OCI-M1 (cell line): ENCODE data around the gene TMTC4.
"Not testable (repeated sequence)": the region's sequence is repeated elsewhere in the genome, so short reads cannot be mapped to it uniquely, and the experiment has no call there.

ENCODE experiments used
- DNase-seq: peaks from one replicate; lab custom pipeline; 2025; lab: John Stamatoyannopoulos, UW

Gene TMTC4

GRCh38 chr13:100588331-100589177 lies 86.0 kb downstream of the TMTC4 start, which contains the start of gene GGACT:
TSS of gene GGACT (minus strand) at chr13:100588789. CDS start at chr13:100532591, 56,198 bp downstream.
- DNase-seq, result peak; percentile 88

DNA sequence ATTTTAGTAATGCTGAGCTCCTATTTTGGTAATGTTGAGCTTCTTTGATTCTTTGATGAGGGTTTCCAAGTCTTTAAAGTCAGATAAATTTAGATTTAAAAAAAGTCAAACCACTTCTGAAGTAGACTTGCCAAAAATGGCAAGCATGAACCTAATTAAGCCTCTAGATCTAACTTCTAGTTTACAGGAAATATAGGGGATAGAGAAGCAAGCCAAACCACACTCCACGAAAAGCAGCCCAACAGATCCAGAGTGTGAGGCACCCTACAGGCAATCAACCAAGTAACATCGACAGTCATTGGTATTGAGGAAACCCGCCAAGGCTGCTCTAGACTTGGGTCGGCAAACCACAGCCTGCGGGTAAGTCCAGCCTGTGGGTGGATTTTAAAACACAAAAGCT lies 89.7 kb downstream of the TMTC4 start:
- DNase-seq, result no peak

- DNase-seq, result no peak
Measured at GRCh38 chr13:100581504-100581903, 93.1 kb downstream of the TMTC4 start.

DNA sequence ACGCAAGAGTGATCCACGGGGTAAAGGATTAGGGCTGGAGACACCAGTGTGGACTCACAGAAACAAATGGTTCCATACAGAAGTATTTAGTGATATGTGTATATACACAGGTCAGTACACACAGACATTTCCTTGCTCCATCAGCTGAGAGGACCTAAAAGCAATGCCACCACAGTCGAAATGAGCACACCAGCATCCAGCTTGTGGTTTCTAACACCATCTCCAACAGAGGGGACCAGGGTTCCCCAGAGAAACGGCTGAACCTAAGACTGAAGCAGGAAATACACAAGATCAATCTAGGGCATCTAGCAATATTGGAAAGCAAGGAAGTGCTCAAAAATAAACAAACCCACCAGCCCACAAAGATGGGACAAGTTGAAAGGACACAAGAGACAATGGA lies 93.6 kb downstream of the TMTC4 start:
- DNase-seq, result no peak

- DNase-seq, result no peak
Measured at GRCh38 chr13:100580045-100580444, 94.5 kb downstream of the TMTC4 start.

- DNase-seq, result not testable (repeated sequence)
Measured at GRCh38 chr13:100577239-100577638, 97.4 kb downstream of the TMTC4 start.

DNA sequence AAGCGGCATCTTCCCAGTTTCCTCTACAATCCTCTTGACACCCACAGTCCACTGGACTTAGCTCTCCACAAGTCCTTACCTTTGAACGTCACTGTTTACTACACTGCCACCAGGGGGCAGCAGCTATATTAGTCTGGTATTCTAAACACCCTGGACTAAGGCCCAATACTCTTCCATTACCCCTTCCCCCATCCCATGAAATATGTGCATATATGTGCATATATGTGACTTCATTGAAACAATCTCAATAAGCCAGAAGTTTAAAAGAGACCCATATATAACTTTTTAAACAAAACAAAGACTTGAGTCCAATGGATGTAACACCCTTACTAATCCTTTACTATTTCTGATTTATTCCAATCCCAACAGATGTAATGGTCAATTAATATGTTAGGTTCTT lies 101.5 kb downstream of the TMTC4 start:
- peak; percentile 88 for DNase-seq

DNA sequence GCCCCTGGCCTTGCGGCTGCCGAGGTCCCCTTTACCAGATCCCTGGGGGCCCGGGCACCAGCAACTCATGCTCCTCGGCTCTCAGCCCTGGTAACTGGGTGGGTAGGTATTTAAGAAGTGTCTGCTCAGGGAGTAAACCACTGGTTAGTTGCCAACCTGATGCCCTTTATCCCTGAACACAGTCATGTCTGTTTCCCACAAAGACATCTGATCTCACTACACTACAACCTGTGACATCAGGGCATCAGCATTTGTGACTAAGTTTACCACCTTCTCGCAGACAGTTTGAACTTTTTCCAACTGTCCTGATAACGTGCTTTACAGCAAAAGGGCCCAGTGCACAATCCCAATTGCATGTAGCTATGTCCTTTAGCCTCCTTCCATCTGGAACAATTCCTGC lies 108.1 kb downstream of the TMTC4 start:
- no peak for DNase-seq

GRCh38 chr13:100565286-100565685 lies 109.3 kb downstream of the TMTC4 start:
- no peak for DNase-seq

DNA sequence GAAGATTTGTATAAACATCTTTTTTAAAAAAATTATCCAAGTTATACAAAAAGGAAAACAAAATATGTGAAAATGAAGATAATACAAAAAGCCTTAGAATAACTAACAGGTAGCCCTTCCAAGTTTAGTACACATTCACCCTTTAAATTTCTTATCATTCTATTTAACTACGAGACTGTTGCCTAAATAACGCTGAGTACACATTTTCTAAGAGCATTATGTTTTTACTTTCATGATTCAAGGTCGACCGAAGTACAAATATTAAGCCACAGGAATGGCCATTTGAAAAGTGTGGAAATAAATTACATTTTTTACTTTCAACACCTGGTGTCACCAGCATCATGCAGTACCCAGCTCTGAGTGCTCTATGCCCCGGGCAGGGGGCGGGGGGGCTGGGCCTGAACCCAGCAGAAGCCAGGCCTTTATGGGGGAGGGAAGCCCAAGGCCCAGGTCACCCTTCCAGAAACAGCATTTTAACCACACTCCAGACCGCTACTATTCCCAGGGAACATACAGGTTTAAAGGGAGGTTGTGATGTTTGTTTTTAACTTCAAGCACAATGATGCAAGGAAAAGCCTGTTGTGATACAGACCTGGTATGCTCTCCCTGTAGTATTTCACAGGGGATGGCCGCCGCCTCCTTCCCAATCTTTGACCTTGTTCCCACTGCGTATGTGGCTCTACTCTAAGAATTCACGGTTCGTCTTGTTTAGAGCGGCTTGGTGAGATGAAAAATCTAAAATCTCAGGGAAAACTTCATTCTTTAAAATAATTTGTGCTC lies 110.0 kb downstream of the TMTC4 start:
- DNase-seq, result no peak

- DNase-seq, result no peak
Measured at GRCh38 chr13:100563779-100564178, 110.8 kb downstream of the TMTC4 start.

- DNase-seq, result no peak
Measured at GRCh38 chr13:100561599-100562204, 112.9 kb downstream of the TMTC4 start.

DNA sequence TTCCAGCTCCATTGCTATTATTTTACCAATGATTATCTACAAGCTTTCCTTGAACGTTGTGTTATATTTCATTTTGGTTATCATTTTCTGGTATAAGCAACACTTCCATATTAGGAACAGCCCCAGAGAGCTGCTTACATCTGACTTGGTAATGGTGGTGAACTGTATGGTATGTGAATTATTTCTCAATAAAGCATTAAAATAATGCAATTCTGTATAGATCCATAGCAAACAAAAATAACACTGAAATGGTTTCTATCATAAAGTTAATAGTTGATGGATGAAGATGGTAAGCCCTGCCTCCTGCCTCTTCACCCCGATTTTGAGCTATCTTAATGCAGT lies 113.5 kb downstream of the TMTC4 start:
- no peak for DNase-seq

- no peak for DNase-seq
Measured at GRCh38 chr13:100560498-100561157, 114.0 kb downstream of the TMTC4 start.

DNA sequence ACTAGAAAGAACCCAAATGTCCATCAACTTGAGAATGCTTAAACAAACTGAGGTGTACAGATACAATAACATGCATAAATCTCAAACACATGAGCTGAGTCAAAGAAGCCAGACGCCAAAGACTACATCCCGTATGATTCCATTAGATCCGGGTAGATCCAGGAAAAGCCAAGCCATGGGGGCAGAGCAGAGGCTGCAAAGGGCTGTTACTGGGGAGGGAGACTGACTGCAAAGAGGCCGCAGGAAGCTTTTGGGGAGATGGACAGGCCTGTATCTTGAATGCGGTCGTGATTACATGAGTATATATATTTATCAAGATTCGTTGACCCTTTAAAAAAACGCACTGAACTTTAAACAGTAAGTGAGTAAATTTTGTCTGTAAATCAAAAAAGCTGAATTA lies 114.7 kb downstream of the TMTC4 start:
- DNase-seq, result no peak
